Measurements from ENCODE around the gene HNRNPUL2. TPM values are rescaled to one million over a fixed set of nuclear protein-coding genes. Genes with fewer than 3 reads are reported as not detected.

The HNRNPUL2 gene
- total RNA-seq, 1 experiment from 2014 or later, result 43.5 TPM

GRCh38 chr11:62706850-62707247 is 20.4 kb downstream of the HNRNPUL2 start:
- no peak overlapping the region for H4K91ac ChIP-seq (ENCODE audit: insufficient read length, low read depth, low read length)
- H3K36me3 Mint-ChIP-seq (ENCODE audit: insufficient read depth in 1 of 3, low read depth in 3 of 3), result peaks cover 21 to 36% (median 23%) of the 10 kb centered on the region in 3 experiments
- H4K5ac ChIP-seq (ENCODE audit: insufficient read length, low read depth, low read length), result no peak overlapping the region
- H3K4me2 ChIP-seq (ENCODE audit: insufficient read depth, insufficient read length, low read length), result peak overlapping the region; percentile 99
- peak overlapping the region; percentile 20; the same call in 1 of the 2 replicates for H3K14ac ChIP-seq (ENCODE audit: insufficient read depth, low read length)
- no peak overlapping the region for H3K27ac ChIP-seq (ENCODE audit: insufficient read length, low read depth, low read length)
- no peak overlapping the region for H3K18ac ChIP-seq (ENCODE audit: insufficient read length, low read depth, low read length)
- H4K8ac ChIP-seq (replicated peaks; ENCODE audit: insufficient read length, low read depth, low read length), result no peak overlapping the region
- no peaks in the 10 kb centered on the region; the same call in 1 of the 2 replicates for H3K79me2 ChIP-seq (ENCODE audit: insufficient read depth, low read length)
- H2AFZ ChIP-seq (ENCODE audit: low read length), result no peak overlapping the region
- no peaks in the 10 kb centered on the region for H4K20me1 ChIP-seq (ENCODE audit: control insufficient read depth, insufficient read depth, insufficient read length)
- no peak overlapping the region for H3T11ph ChIP-seq (ENCODE audit: low read length)
- peak overlapping the region; percentile 79 to 91 for H3K4me3 Mint-ChIP-seq
- no peaks in the 10 kb centered on the region for H3K27me3 Mint-ChIP-seq (ENCODE audit: low read depth)
- H3K4ac ChIP-seq (ENCODE audit: low read depth, low read length), result no peak overlapping the region
- no peak overlapping the region for H2AK5ac ChIP-seq (ENCODE audit: insufficient read length, low read length)
- H3K9me3 Mint-ChIP-seq, result no peaks in the 10 kb centered on the region; a peak in 1 of 5 replicates
- peaks cover 39 to 44% of the 10 kb centered on the region in 2 experiments for H3K4me1 Mint-ChIP-seq
- no peak overlapping the region for H2BK120ac ChIP-seq (ENCODE audit: low read depth, low read length, poor library complexity, severe bottlenecking)
- H3K27ac Mint-ChIP-seq, result peak overlapping the region; percentile 90 to 97 (median 97)
- H3K23me2 ChIP-seq (ENCODE audit: insufficient read length, low read depth, low read length, poor library complexity, severe bottlenecking), result peaks cover 28% of the 10 kb centered on the region
- no peak overlapping the region for H2BK5ac ChIP-seq (ENCODE audit: insufficient read length, low read length)
- TF ChIP-seq CTCF (conservative IDR thresholded peaks at IDR 0.05), result no peak
- H2BK15ac ChIP-seq (ENCODE audit: low read depth, low read length), result no peak overlapping the region
- peaks cover 2% of the 10 kb centered on the region; the same call in 1 of the 2 replicates for H3K4me1 ChIP-seq (ENCODE audit: insufficient read depth, low read length)
- H3K56ac ChIP-seq (ENCODE audit: insufficient read length, low read depth, low read length), result no peak overlapping the region
- no peak overlapping the region for H3K23ac ChIP-seq (ENCODE audit: insufficient read length, low read depth, low read length)
- H2BK12ac ChIP-seq (ENCODE audit: insufficient read length, low read depth, low read length), result no peak overlapping the region
- H2BK20ac ChIP-seq (ENCODE audit: low read depth, low read length, poor library complexity, severe bottlenecking), result no peak overlapping the region
- H3K9me3 ChIP-seq (ENCODE audit: control insufficient read depth, low read depth, low read length), result no peaks in the 10 kb centered on the region
- DNase-seq, result no peak
- H3K9ac ChIP-seq (ENCODE audit: extremely low read depth, insufficient read length, low read length), result peak overlapping the region; percentile 67
- H3K79me1 ChIP-seq (ENCODE audit: insufficient read depth, low read depth, low read length, poor library complexity, severe bottlenecking), result no peaks in the 10 kb centered on the region
- H3K27me3 ChIP-seq (ENCODE audit: insufficient read depth, low read length), result no peaks in the 10 kb centered on the region
- no CpG with 5 or more reads among the region's 8 CpGs for WGBS (ENCODE audit: extremely low coverage, insufficient read length, low lambda C conversion rate)

Data from H9 (cell line).